Right cardiac atrium (tissue), 5 donors: Measurements from ENCODE around the gene CDH4. TPM values are rescaled to one million over a fixed set of nuclear protein-coding genes. Genes with fewer than 3 reads are reported as not detected.

Experiments
- ATAC-seq, 2 donors: fragments of 200-7000 bp; cut with Tn5 transposase; one replicate each; pipeline versions ENCODE4 v1.8.0 to v1.9.1; 2020; ENCODE audit warnings: moderate library complexity in 2 of 2, mild to moderate bottlenecking in 1 of 2
- DNase-seq, 3 donors: peaks; one replicate each; pipeline ENCODE4 v3.0.0-alpha.2; 2020
- H3K27ac ChIP-seq: one replicate; pipeline ENCODE4 v1.5.1; 2013; ENCODE audit warnings: mild to moderate bottlenecking, low read length, control low read depth, moderate library complexity
- H3K27me3 ChIP-seq: one replicate; pipeline ENCODE4 v1.6.1; 2013; ENCODE audit not compliant: control insufficient read depth, insufficient read depth
- H3K4me1 ChIP-seq: one replicate; pipeline ENCODE4 v1.6.1; 2013; ENCODE audit warnings: low read length; ENCODE audit not compliant: control insufficient read depth, insufficient read depth
- H3K4me3 ChIP-seq: one replicate; pipeline ENCODE4 v1.5.1; 2013; ENCODE audit warnings: low read length, control low read depth
- H3K9me3 ChIP-seq: one replicate; pipeline ENCODE4 v1.6.1; 2013; ENCODE audit warnings: low read length; ENCODE audit not compliant: control insufficient read depth
- WGBS: extraction: QIAGEN DNeasy Blood & Tissue Kit; methylation state at CpG from one replicate; pipeline ENCODE4 v1.1.7; 2013; 5-methylcytosine and 5-hydroxymethylcytosine counted together
- intact Hi-C, 4 donors: fragments of 100-400 bp; cut with DNase I; formaldehyde crosslinking; loops; one replicate each; pipeline versions ENCODE4 v1.11.0 to v1.14.0; 2022 to 2023
- polyA plus RNA-seq: library from polyadenylated mRNA; stranded (reverse); fragments of 200-250 nt; gene quantifications from one replicate; pipeline ENCODE4 v1.2.3, GENCODE V29; 2013
- total RNA-seq, 4 donors: library from RNA; stranded (reverse); fragmentation: NEBNext Ultra II Directional; extraction: Animal tissue kit (Norgen Biotek cat#: 25700); gene quantifications; one replicate each; pipeline ENCODE4 v1.2.1, GENCODE V29; 2021
- donor health status: healthy with polysubstance abuse.
- donor health status: DM: no; HTN: yes; CAD: no.
- donor health status: DM: no; HTN: no; CAD: no.
- donor health status: DM: no; HTN: yes; CAD: no; lungs with severe emphysema.
- donor health status: DM: yes; HTN: yes; CAD: no.

CDH4 gene
- total and polyA plus RNA-seq, 5 donors: 0.21 to 1.0 (median 0.39) TPM

- intact Hi-C loops: no loop called here
- Histone ChIP-seq H3K27me3 (no peaks in the 10 kb centered on the region), H3K4me1 (no peaks in the 10 kb centered on the region), H3K4me3 (no peak overlapping the region), H3K9me3 (no peaks in the 10 kb centered on the region), H3K27ac (no peak overlapping the region)
- ATAC-seq: no peak
- no peak for DNase-seq
- WGBS: 56% methylated on average over 7 of the region's 7 CpGs
These were observed 126.8 kb downstream of the CDH4 start for GRCh38 chr20:61378694-61379355.

GRCh38 chr20:61379898-61380544 lies 128.0 kb downstream of the CDH4 start:
- DNase-seq (no peak), ATAC-seq (no peak)
- intact Hi-C loops: no loop called here
- no peak overlapping the region for H3K4me3 ChIP-seq
- WGBS: 73% methylated on average over 6 of the region's 6 CpGs
- no peaks in the 10 kb centered on the region for H3K9me3 ChIP-seq
- H3K27ac ChIP-seq: no peak overlapping the region
- no peaks in the 10 kb centered on the region for H3K4me1 ChIP-seq
- H3K27me3 ChIP-seq: no peaks in the 10 kb centered on the region

- no peaks in the 10 kb centered on the region for H3K9me3 ChIP-seq
- H3K27me3 ChIP-seq: no peaks in the 10 kb centered on the region
- no peak for DNase-seq
- no peak overlapping the region for H3K27ac ChIP-seq
- H3K4me3 ChIP-seq: no peak overlapping the region
- no peaks in the 10 kb centered on the region for H3K4me1 ChIP-seq
- intact Hi-C loops: no loop called here
- no peak for ATAC-seq
- WGBS: 73% methylated on average over 7 of the region's 7 CpGs
These were observed 128.5 kb downstream of the CDH4 start for GRCh38 chr20:61380545-61380915.

GRCh38 chr20:61382194-61382593 lies 130.1 kb downstream of the CDH4 start:
- DNase-seq (no peak), ATAC-seq (no peak)
- Histone ChIP-seq H3K27me3 (no peaks in the 10 kb centered on the region), H3K27ac (no peak overlapping the region), H3K9me3 (no peaks in the 10 kb centered on the region), H3K4me3 (no peak overlapping the region), H3K4me1 (no peaks in the 10 kb centered on the region)
- intact Hi-C loops: no loop called here
- 84% methylated on average over 3 of the region's 3 CpGs for WGBS

- ATAC-seq: no peak
- 88% methylated on average over 11 of the region's 11 CpGs for WGBS
These were observed 133.2 kb downstream of the CDH4 start for GRCh38 chr20:61385296-61385695.

GRCh38 chr20:61385731-61386130 lies 133.7 kb downstream of the CDH4 start:
- H3K27ac ChIP-seq: no peak overlapping the region
- ATAC-seq (no peak), DNase-seq (no peak)
- no peaks in the 10 kb centered on the region for H3K27me3 ChIP-seq
- H3K9me3 ChIP-seq: no peaks in the 10 kb centered on the region
- intact Hi-C loops: no loop called here
- no peaks in the 10 kb centered on the region for H3K4me1 ChIP-seq
- no peak overlapping the region for H3K4me3 ChIP-seq
- 82% methylated on average over 10 of the region's 10 CpGs for WGBS

More at GRCh38 chr20:61385296-61385695, 133.2 kb downstream of the CDH4 start:
- Histone ChIP-seq H3K9me3 (no peaks in the 10 kb centered on the region), H3K4me1 (no peaks in the 10 kb centered on the region), H3K27ac (no peak overlapping the region), H3K27me3 (no peaks in the 10 kb centered on the region), H3K4me3 (no peak overlapping the region)
- DNase-seq: no peak
- intact Hi-C loops: no loop called here

- intact Hi-C loops: no loop called here
- 25% methylated on average over 13 of the region's 13 CpGs for WGBS
- Histone ChIP-seq H3K4me3 (no peak overlapping the region), H3K4me1 (no peaks in the 10 kb centered on the region), H3K27ac (no peak overlapping the region), H3K27me3 (no peaks in the 10 kb centered on the region), H3K9me3 (no peaks in the 10 kb centered on the region)
- DNase-seq (peak; percentile 33 to 66 (median 57)), ATAC-seq (peak; percentile 68 to 89)
These were observed 135.3 kb downstream of the CDH4 start for GRCh38 chr20:61387204-61387953.

- Histone ChIP-seq H3K4me3 (no peak overlapping the region), H3K4me1 (no peaks in the 10 kb centered on the region), H3K27me3 (no peaks in the 10 kb centered on the region), H3K9me3 (no peaks in the 10 kb centered on the region), H3K27ac (no peak overlapping the region)
- ATAC-seq: no peak
- WGBS: 59% methylated on average over 7 of the region's 7 CpGs
- intact Hi-C loops: no loop called here
- DNase-seq: no peak
These were observed 135.9 kb downstream of the CDH4 start for GRCh38 chr20:61387954-61388348.

- Histone ChIP-seq H3K27ac (no peak overlapping the region), H3K27me3 (no peaks in the 10 kb centered on the region), H3K4me1 (no peaks in the 10 kb centered on the region), H3K4me3 (no peak overlapping the region), H3K9me3 (no peaks in the 10 kb centered on the region)
- intact Hi-C loops: no loop called here
- WGBS: 69% methylated on average over 10 of the region's 10 CpGs
- no peak for ATAC-seq
- no peak for DNase-seq
These were observed 137.0 kb downstream of the CDH4 start for GRCh38 chr20:61389077-61389476.

GRCh38 chr20:61391185-61391584 lies 139.1 kb downstream of the CDH4 start:
- no peaks in the 10 kb centered on the region for H3K4me1 ChIP-seq
- H3K27me3 ChIP-seq: no peaks in the 10 kb centered on the region
- no peaks in the 10 kb centered on the region for H3K9me3 ChIP-seq
- no peak for DNase-seq
- WGBS: 87% methylated on average over 12 of the region's 12 CpGs
- intact Hi-C loops: no loop called here
- no peak overlapping the region for H3K4me3 ChIP-seq
- no peak overlapping the region for H3K27ac ChIP-seq
- no peak for ATAC-seq

- no peak overlapping the region for H3K4me3 ChIP-seq
- ATAC-seq: no peak
- intact Hi-C loops: no loop called here
- H3K27me3 ChIP-seq: no peaks in the 10 kb centered on the region
- WGBS: 77% methylated on average over 28 of the region's 28 CpGs
- no peak for DNase-seq
- no peak overlapping the region for H3K27ac ChIP-seq
- H3K9me3 ChIP-seq: no peaks in the 10 kb centered on the region
- H3K4me1 ChIP-seq: no peaks in the 10 kb centered on the region
These were observed 139.9 kb downstream of the CDH4 start for GRCh38 chr20:61391812-61392520.
